PC-3 (cell line): ENCODE measurements around the gene PDE6C. TPM values are rescaled to one million over a fixed set of nuclear protein-coding genes. Genes with fewer than 3 reads are reported as not detected.

Source experiments
- ATAC-seq: fragments of 200-7000 bp; cut with Tn5 transposase; 2 replicates; pipeline ENCODE4 v1.9.1; 2020; ENCODE audit warnings: mild to moderate bottlenecking, moderate library complexity
- BruUV-seq: library from RNA; stranded (reverse); fragments of 400-500 nt; replicated peaks from 2 replicates; lab custom pipeline; 2021; lab: Mats Ljungman, UMichigan
- CTCF ChIA-PET: fragments of 300-600 bp; sonication (Branson Sonifier 250); formaldehyde crosslinking; loops from one replicate; lab custom pipeline; 2022; ENCODE audit warnings: antibody characterized with exemption; lab: Charles Lee
- POLR2A ChIA-PET: fragments of 300-600 bp; sonication (Branson Sonifier 250); formaldehyde crosslinking; loops from one replicate; lab custom pipeline; 2022; ENCODE audit warnings: antibody characterized with exemption; ENCODE audit not compliant: unreplicated experiment; lab: Charles Lee
- DNase-seq: peaks from one replicate; pipeline ENCODE4 v3.0.0-alpha.2; 2015
- H2AFZ ChIP-seq: fragments of 300-600 bp; sonication (generic); 2 replicates; pipeline ENCODE4 v1.6.0; 2016; ENCODE audit warnings: antibody characterized with exemption, low read length
- H3F3A ChIP-seq: fragments of 300-600 bp; sonication (generic); one replicate; pipeline ENCODE4 v1.6.0; 2017; ENCODE audit warnings: antibody characterized with exemption, low read length, control low read depth, mild to moderate bottlenecking; ENCODE audit not compliant: unreplicated experiment
- H3K27ac ChIP-seq: fragments of 300-600 bp; sonication (generic); 2 replicates; pipeline ENCODE4 v1.5.1; 2016; ENCODE audit warnings: mild to moderate bottlenecking, low read length
- H3K27me3 ChIP-seq: fragments of 300-600 bp; sonication (generic); 2 replicates; pipeline ENCODE4 v1.6.1; 2016; ENCODE audit warnings: low read length, mixed read lengths
- H3K36me3 ChIP-seq: fragments of 300-600 bp; sonication (generic); 2 replicates; pipeline ENCODE4 v1.6.1; 2016; ENCODE audit warnings: low read depth, mixed run types, low read length, mixed read lengths
- H3K4me1 ChIP-seq: fragments of 300-600 bp; sonication (generic); 2 replicates; pipeline ENCODE4 v1.5.1; 2016; ENCODE audit warnings: low read length; ENCODE audit not compliant: insufficient read depth
- H3K4me2 ChIP-seq: fragments of 300-600 bp; sonication (generic); 2 replicates; pipeline ENCODE4 v1.6.0; 2016; ENCODE audit warnings: low read length
- H3K4me3 ChIP-seq: fragments of 300-600 bp; sonication (generic); 2 replicates; pipeline ENCODE4 v1.5.1; 2016; ENCODE audit warnings: mild to moderate bottlenecking, low read length, mixed read lengths
- H3K79me2 ChIP-seq: fragments of 300-600 bp; sonication (generic); 2 replicates; pipeline ENCODE4 v1.6.1; 2017; ENCODE audit warnings: low read length, mixed read lengths
- H3K9ac ChIP-seq: fragments of 300-600 bp; sonication (generic); 2 replicates; pipeline ENCODE4 v1.6.0; 2016; ENCODE audit warnings: mild to moderate bottlenecking, low read length
- H3K9me2 ChIP-seq: fragments of 300-600 bp; sonication (generic); replicated peaks from 2 replicates; pipeline ENCODE4 v1.6.1; 2016; ENCODE audit warnings: mixed run types, low read length, mixed read lengths
- H3K9me3 ChIP-seq: fragments of 300-600 bp; sonication (generic); 2 replicates; pipeline ENCODE4 v1.6.1; 2016; ENCODE audit warnings: low read length, mixed read lengths
- H4K20me1 ChIP-seq: fragments of 300-600 bp; sonication (generic); 2 replicates; pipeline ENCODE4 v1.6.1; 2016; ENCODE audit warnings: low read length, mixed read lengths
- CTCF ChIP-seq: fragments of 300-600 bp; sonication (generic); conservative IDR thresholded peaks from 2 replicates; pipeline ENCODE4 v1.5.1; 2017; ENCODE audit warnings: antibody characterized with exemption, low read depth, mild to moderate bottlenecking, low read length
- EZH2 ChIP-seq: fragments of 300-600 bp; sonication (generic); IDR thresholded peaks from one replicate; pipeline ENCODE4 v1.6.1; 2017; ENCODE audit warnings: antibody characterized with exemption, mild to moderate bottlenecking, low read length; ENCODE audit not compliant: unreplicated experiment
- EZH2phosphoT487 ChIP-seq: fragments of 300-600 bp; sonication (generic); IDR thresholded peaks from 2 replicates; pipeline ENCODE4 v1.6.1; 2018; ENCODE audit warnings: mild to moderate bottlenecking, antibody characterized with exemption, low read length, borderline replicate concordance
- intact Hi-C: fragments of 100-400 bp; cut with micrococcal nuclease; formaldehyde crosslinking; loops from 2 replicates; pipeline ENCODE4 v1.9.0; 2023
- total RNA-seq: library from RNA; depleted of rRNA; stranded (reverse); fragments of >200 nt; gene quantifications from 2 replicates; pipeline ENCODE4 v1.2.3, GENCODE V29; 2014

The PDE6C gene
- total RNA-seq, 1 experiment from 2014 or later: not detected

GRCh38 chr10:93593254-93593653 is 19.1 kb upstream of the PDE6C start:
- Histone ChIP-seq H2AFZ (no peak overlapping the region), H3K4me3 (no peak overlapping the region), H3K27me3 (no peaks in the 10 kb centered on the region), H3K27ac (no peak overlapping the region), H3K36me3 (no peaks in the 10 kb centered on the region), H3F3A (no peaks in the 10 kb centered on the region), H3K9me3 (no peaks in the 10 kb centered on the region), H3K9ac (no peak overlapping the region), H4K20me1 (no peaks in the 10 kb centered on the region), H3K79me2 (no peaks in the 10 kb centered on the region), H3K4me1 (peaks cover 6% of the 10 kb centered on the region; the same call in 1 of the 2 replicates), H3K4me2 (no peak overlapping the region), H3K9me2 (no peaks in the 10 kb centered on the region)
- intact Hi-C loops: no loop called here
- POLR2A ChIA-PET: no interaction called here
- ATAC-seq: no peak
- CTCF ChIA-PET: no interaction called here
- TF ChIP-seq EZH2 (no peak), CTCF (no peak), EZH2phosphoT487 (no peak)
- DNase-seq: no peak
- no TSS peak for BruUV-seq

- POLR2A ChIA-PET: no interaction called here
- DNase-seq (no peak), ATAC-seq (no peak)
- no peak overlapping the region for H3K27ac ChIP-seq
- H3K27me3 ChIP-seq: no peaks in the 10 kb centered on the region
- no peaks in the 10 kb centered on the region for H3K9me3 ChIP-seq
- no peaks in the 10 kb centered on the region for H3F3A ChIP-seq
- H3K4me1 ChIP-seq: peaks cover 6% of the 10 kb centered on the region; the same call in 1 of the 2 replicates
- no peak overlapping the region for H2AFZ ChIP-seq
- no peak overlapping the region for H3K9ac ChIP-seq
- no TSS peak for BruUV-seq
- CTCF ChIA-PET: no interaction called here
- H3K79me2 ChIP-seq: no peaks in the 10 kb centered on the region
- intact Hi-C loops: no loop called here
- H3K36me3 ChIP-seq: no peaks in the 10 kb centered on the region
- H3K4me3 ChIP-seq: no peak overlapping the region
- TF ChIP-seq EZH2 (no peak), CTCF (no peak), EZH2phosphoT487 (no peak)
- no peaks in the 10 kb centered on the region for H3K9me2 ChIP-seq
- H4K20me1 ChIP-seq: no peaks in the 10 kb centered on the region
- no peak overlapping the region for H3K4me2 ChIP-seq
These were observed 18.6 kb upstream of the PDE6C start for GRCh38 chr10:93593749-93594148.

GRCh38 chr10:93594518-93594917 is 17.8 kb upstream of the PDE6C start:
- no peaks in the 10 kb centered on the region for H3K9me3 ChIP-seq
- no peak overlapping the region for H3K27ac ChIP-seq
- ChIA-PET CTCF (no interaction called here), POLR2A (no interaction called here)
- BruUV-seq: no TSS peak
- intact Hi-C loops: no loop called here
- H4K20me1 ChIP-seq: no peaks in the 10 kb centered on the region
- no peaks in the 10 kb centered on the region for H3K36me3 ChIP-seq
- no peaks in the 10 kb centered on the region for H3F3A ChIP-seq
- no peak overlapping the region for H3K9ac ChIP-seq
- H3K4me1 ChIP-seq: peaks cover 6% of the 10 kb centered on the region; the same call in 1 of the 2 replicates
- DNase-seq: no peak
- H3K4me3 ChIP-seq: no peak overlapping the region
- H2AFZ ChIP-seq: no peak overlapping the region
- no peak overlapping the region for H3K4me2 ChIP-seq
- no peak for TF ChIP-seq CTCF
- no peak for TF ChIP-seq EZH2
- TF ChIP-seq EZH2phosphoT487: no peak
- ATAC-seq: no peak
- H3K27me3 ChIP-seq: no peaks in the 10 kb centered on the region
- H3K9me2 ChIP-seq: no peaks in the 10 kb centered on the region
- H3K79me2 ChIP-seq: no peaks in the 10 kb centered on the region
